Endothelial cell of umbilical vein (primary cell): ENCODE data around the gene PXN.

Experiments
- CTCF ChIP-seq, 2 donors: IDR thresholded peaks; 1 replicate in 1 of 2; 2 replicates in 1 of 2; pipeline ENCODE4 v1.5.1; 2011; ENCODE audit warnings: low read length in 2 of 2, mild to moderate bottlenecking in 2 of 2, moderate library complexity in 2 of 2, control low read depth in 1 of 2, inconsistent platforms in 1 of 2, low read depth in 1 of 2; ENCODE audit not compliant: insufficient read depth in 1 of 2; ENCODE audit errors: extremely low read depth in 1 of 2
- EZH2 ChIP-seq: IDR thresholded peaks from 2 replicates; pipeline ENCODE4 v1.6.1; 2012; ENCODE audit warnings: borderline replicate concordance, low read depth, mild to moderate bottlenecking, moderate library complexity, low read length, inconsistent platforms; ENCODE audit not compliant: severe bottlenecking
- FOS ChIP-seq: IDR thresholded peaks from 2 replicates; pipeline ENCODE4 v1.6.1; 2011; ENCODE audit warnings: mild to moderate bottlenecking, low read length, moderate library complexity, borderline replicate concordance; ENCODE audit not compliant: insufficient read depth
- MYC ChIP-seq: IDR thresholded peaks from one replicate; pipeline ENCODE4 v1.6.1; 2011; ENCODE audit warnings: mild to moderate bottlenecking, low read depth, low read length
- POLR2A ChIP-seq: IDR thresholded peaks from 2 replicates; pipeline ENCODE4 v1.6.1; 2012; ENCODE audit warnings: low read depth, mild to moderate bottlenecking, control low read depth, low read length
- POLR2AphosphoS5 ChIP-seq: IDR thresholded peaks from 2 replicates; pipeline ENCODE4 v1.6.1; 2012; ENCODE audit warnings: low read depth, mild to moderate bottlenecking, control low read depth, low read length, moderate library complexity; ENCODE audit not compliant: insufficient read depth

DNA sequence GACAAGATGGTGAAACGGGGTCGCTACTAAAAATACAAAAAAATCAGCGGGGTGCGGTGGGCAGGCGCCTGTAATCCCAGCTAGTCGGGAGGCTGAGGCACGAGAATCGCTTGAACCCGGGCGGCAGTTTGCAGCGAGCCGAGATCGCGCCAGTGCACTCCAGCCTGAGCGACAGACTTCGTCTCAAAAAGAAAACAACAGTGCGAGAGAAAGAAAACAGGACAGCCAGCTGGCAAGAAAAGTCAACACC is 26.8 kb upstream of the PXN start:
- no peak for TF ChIP-seq CTCF (IDR thresholded peaks at IDR 0.05; ENCODE audit: extremely low read depth in 1 of 2, insufficient read depth in 1 of 2, low read depth in 1 of 2, low read length in 2 of 2)
- TF ChIP-seq FOS, result no peak
- TF ChIP-seq POLR2A, result no peak
- TF ChIP-seq POLR2AphosphoS5, result no peak
- no peak for TF ChIP-seq EZH2
- no peak for TF ChIP-seq MYC
